NCI-H146 treated with DMSO at 0.1 percent for 48 hours (cell line): ENCODE data around the gene PPP6R3.
"Not testable (repeated sequence)": the region's sequence is repeated elsewhere in the genome, so short reads cannot be mapped to it uniquely, and the experiment has no call there.

Source experiments
- DNase-seq: peaks from one replicate; lab custom pipeline; 2025; ENCODE audit not compliant: unreplicated experiment; lab: John Stamatoyannopoulos, UW

PPP6R3 gene

GRCh38 chr11:68596231-68596630 lies 135.7 kb downstream of the PPP6R3 start:
- no peak for DNase-seq

- DNase-seq: no peak
Observed at GRCh38 chr11:68598816-68599653, 138.5 kb downstream of the PPP6R3 start.

GRCh38 chr11:68601147-68601546 lies 140.6 kb downstream of the PPP6R3 start:
- no peak for DNase-seq

- DNase-seq: no peak
Observed at GRCh38 chr11:68609761-68610160, 149.2 kb downstream of the PPP6R3 start.

- no peak for DNase-seq
Observed at GRCh38 chr11:68610452-68611116, 150.0 kb downstream of the PPP6R3 start.

GRCh38 chr11:68615657-68616056 lies 155.1 kb downstream of the PPP6R3 start:
- no peak for DNase-seq

- no peak for DNase-seq
Observed at GRCh38 chr11:68617925-68618809, 157.6 kb downstream of the PPP6R3 start.

- DNase-seq: no peak
Observed at GRCh38 chr11:68621826-68622225, 161.3 kb downstream of the PPP6R3 start.

GRCh38 chr11:68623706-68624105 lies 163.2 kb downstream of the PPP6R3 start:
- DNase-seq: not testable (repeated sequence)

GRCh38 chr11:68625069-68625468 lies 164.5 kb downstream of the PPP6R3 start:
- DNase-seq: not testable (repeated sequence)

- not testable (repeated sequence) for DNase-seq
Observed at GRCh38 chr11:68626236-68626635, 165.7 kb downstream of the PPP6R3 start.

GRCh38 chr11:68628837-68629236 lies 168.3 kb downstream of the PPP6R3 start:
- not testable (repeated sequence) for DNase-seq

- DNase-seq: not testable (repeated sequence)
Observed at GRCh38 chr11:68632375-68632774, 171.8 kb downstream of the PPP6R3 start.

- peak; percentile 31 for DNase-seq
Observed at GRCh38 chr11:68632802-68633201, 172.2 kb downstream of the PPP6R3 start.

- not testable (repeated sequence) for DNase-seq
Observed at GRCh38 chr11:68634606-68635005, 174.1 kb downstream of the PPP6R3 start.

- DNase-seq: not testable (repeated sequence)
Observed at GRCh38 chr11:68635172-68635571, 174.6 kb downstream of the PPP6R3 start.

- not testable (repeated sequence) for DNase-seq
Observed at GRCh38 chr11:68635883-68636282, 175.3 kb downstream of the PPP6R3 start.

- not testable (repeated sequence) for DNase-seq
Observed at GRCh38 chr11:68639322-68639721, 178.8 kb downstream of the PPP6R3 start.

GRCh38 chr11:68641880-68642279 lies 181.3 kb downstream of the PPP6R3 start:
- no peak for DNase-seq

GRCh38 chr11:68643585-68643984 lies 183.0 kb downstream of the PPP6R3 start:
- DNase-seq: peak; percentile 17

- DNase-seq: no peak
Observed at GRCh38 chr11:68646832-68647231, 186.3 kb downstream of the PPP6R3 start.
